HG03521 (cell line): Measurements from ENCODE around the gene ZCCHC10.
"Not testable (repeated sequence)": the region's sequence is repeated elsewhere in the genome, so short reads cannot be mapped to it uniquely, and the experiment has no call there.

Experiments used
- ATAC-seq: cut with Tn5 transposase; IDR thresholded peaks from one replicate; pipeline ENCODE4 v1.9.1; 2021; ENCODE audit warnings: mild to moderate bottlenecking, moderate library complexity; ENCODE audit not compliant: unreplicated experiment

ZCCHC10 gene

DNA sequence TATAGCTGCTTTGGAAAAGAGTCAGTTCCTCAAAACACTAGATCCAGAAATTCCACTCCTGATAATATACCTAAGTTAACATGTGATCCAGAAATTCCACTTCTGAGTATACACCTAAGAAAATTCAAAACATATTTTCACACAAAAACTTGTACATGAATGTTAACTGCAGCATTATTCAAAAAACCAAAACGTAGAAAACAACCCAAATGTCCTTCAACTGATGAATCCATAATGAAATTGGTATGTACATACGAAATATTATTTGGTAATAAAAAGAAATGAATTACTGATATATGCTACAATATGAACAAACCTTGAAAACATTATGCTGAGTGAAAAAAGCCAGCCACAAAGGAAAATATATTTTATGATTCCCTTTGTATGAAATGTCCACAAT lies 46.4 kb downstream of the ZCCHC10 start:
- ATAC-seq = no peak

DNA sequence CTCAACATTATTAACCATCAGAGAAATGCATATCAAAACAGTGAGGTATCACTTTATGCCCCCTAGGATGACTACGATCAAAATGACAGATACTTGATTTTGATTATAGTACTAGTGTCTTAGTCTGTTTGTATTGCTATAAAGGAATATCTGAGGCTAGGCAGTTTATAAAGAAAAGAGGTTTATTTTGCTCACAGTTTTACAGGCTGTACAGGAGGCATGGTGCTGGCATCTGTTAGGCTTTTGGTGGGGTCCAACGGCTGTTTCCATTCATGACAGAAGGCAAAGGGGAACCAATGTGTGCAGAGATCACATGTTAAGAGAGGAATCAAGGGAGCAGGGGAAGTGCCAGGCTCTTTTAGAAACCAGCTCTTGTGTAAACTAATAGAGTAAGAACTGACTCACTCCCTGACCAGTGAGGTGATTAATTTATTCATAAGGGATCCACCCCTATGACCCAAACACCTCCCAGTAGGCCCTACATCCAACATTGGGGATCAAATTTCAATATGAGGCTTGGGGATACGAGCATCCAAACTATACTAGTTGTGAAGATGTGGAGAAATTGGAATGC lies 46.9 kb downstream of the ZCCHC10 start:
- no peak for ATAC-seq

DNA sequence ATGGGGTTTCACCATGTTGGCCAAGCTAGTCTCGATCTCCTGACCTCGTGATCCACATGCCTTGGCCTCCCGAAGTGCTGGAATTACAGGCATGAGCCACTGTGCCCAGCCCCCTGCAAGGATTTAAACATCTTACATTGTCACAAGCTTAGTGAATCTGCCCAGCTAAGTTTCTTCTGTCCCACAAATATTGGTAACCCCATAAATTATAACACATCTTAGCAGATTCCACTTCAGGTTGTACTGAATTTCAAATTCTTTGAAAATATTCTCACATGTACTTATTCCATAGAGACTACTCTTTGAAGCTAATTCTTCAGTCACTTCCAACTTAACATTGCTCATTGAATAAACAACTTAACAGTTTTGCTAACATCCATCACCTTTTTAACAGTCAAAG lies 49.5 kb downstream of the ZCCHC10 start:
- ATAC-seq = no peak

DNA sequence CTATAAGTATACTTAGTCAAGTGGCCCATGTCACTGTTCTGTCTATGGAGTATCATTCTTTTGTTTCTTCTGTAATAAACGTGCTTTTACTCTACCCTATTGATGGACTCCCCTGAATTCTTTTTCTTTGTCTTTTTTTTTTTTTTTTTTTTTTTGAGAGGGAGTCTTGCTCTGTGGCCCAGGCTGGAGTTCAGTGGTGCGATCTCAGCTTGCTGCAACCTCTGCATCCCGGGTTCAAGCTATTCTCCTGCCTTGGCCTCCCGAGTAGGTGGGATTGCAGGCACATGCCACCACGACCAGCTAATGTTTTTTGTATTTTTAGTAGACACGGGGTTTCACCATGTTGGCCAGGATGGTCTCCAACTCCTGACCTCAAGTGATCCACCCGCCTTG lies 53.9 kb downstream of the ZCCHC10 start:
- not testable (repeated sequence) for ATAC-seq

DNA sequence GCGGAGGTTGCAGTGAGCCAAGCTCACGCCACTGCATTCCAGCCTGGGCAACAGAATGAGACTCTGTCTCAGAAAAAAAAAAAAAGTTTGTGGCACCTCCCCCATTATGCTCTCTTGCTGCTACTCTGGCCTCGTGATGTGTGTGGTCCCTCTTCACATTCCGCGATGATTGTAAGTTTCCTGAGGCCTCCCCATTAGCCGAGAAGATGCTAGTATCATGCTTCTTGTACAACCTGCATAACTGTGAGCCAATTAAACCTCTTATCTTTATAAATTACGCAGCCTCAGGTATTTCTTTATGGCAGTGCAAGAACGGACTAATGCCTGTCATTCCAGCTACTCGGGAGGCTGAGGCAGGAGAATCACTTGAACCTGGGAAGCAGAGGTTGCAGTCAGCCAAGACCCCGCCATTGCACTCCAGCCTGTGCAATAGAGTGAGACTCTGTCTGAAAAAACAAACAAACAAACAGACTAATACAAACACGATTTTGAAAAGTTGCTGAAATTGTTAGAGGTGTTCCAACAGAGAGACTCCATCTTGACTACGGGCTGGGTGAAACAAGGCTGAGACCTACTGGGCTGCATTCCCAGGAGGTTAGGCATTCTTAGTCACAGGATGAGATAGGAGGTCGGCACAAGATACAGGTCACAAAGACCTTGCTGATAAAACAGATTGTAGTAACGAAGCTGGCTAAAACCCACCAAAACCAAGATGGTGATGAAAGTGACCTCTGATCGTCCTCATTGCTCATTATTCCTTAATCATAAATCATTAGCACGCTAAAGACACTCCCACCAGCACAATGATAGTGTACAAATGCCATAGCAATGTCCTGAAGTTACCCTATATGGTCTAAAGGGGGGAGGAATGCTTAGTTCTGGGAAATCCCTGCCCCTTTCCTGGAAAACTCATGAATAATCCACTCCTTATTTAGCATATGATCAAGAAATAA lies 54.6 kb downstream of the ZCCHC10 start:
- no peak for ATAC-seq

DNA sequence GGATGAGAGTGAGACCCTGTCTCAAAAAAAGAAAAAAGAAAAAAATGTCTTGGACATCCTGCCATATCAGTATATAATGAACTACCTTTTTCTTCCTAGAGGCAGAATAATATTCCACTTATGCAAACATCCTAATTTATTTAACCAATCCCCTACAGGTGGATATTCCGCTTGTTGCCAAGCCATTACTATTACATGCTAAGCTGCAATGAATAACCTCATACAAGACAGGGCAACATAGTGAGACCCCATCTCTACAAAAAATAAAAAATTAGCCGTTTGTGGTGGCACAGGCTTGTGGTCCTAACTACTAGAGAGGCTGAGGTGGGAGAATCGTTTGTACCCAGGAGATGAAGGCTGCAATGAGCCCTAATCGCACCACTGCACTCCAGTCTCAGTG lies 61.2 kb downstream of the ZCCHC10 start:
- ATAC-seq = no peak

DNA sequence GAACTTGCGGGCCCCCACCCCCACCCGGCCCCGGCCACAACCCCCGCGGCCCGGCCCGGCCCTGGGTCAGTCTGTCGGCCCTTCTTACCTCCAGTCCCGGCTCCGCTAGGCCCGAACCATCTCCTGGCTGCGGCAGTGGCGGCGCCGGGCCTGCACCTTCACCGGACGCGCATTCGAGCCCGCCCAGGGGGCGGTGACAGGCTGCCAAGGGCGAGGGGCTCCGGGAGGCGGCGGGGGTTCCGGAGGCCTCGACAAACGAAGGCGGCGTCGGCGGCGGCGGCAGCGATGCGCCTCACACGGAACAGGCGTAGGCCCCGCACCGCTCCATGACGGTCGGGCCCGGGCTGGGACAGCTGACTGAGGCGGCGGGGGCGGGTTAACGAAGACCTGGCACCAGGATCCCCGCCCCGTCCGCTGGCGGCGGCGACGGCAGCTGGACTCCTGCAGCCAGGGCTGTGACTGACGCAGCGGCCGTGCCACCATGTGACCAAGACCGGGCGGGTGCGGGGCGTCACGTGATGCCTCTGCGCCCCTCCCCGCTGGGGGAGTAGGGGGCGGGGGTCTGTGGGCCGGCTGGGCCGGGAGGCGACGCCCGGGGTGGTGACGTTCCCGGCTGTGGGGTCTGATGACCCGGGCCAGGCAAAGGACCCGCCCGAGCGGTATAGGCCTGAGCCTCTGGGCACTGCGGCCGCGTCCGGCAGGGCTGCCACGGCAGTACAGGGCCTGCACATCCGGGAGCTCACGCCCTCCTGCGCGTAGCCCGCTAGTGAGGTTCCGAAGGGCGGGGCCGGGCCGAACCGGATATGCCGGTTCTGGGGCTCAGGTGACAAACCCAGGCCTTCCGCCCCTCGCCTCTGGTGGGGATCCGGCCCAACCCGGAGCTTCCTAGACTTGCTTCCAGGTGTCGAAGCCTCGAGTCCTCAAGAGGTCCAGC lies 62.9 kb downstream of the ZCCHC10 start, which contains the start of gene AFF4:
Gene AFF4, minus strand, starts transcription at position 464 of the 934 bp plus-strand sequence. CDS start 26,445 bp downstream, outside the sequence.
- ATAC-seq = peak; percentile 90

DNA sequence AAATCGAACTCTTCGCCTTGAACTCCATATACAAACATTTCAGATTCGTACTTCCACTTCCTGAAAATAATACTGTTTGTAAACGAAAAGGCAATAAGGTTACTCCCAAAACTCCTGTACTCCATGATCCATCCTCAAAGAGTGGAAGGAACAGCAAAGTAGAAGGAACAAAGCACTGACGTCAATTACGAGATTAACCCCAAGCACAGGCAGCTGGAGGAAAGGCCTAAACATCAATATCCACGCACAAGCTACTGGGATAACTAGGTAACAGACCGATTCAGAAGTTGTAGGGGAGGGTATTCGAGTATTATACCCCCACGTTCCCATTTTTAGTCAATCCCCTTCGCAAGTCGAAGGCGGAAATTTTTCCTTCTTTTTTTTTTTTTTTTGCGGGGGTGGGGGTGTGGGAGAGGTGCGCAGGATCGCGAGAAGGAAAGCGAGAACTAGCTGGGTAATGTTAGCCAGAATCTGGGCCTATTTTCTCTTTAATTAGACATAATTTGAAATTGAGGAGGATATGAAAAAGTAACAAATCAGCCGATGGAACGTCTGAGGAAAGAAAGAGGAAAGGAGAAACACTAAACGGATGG lies 63.8 kb downstream of the ZCCHC10 start:
- ATAC-seq = no peak

DNA sequence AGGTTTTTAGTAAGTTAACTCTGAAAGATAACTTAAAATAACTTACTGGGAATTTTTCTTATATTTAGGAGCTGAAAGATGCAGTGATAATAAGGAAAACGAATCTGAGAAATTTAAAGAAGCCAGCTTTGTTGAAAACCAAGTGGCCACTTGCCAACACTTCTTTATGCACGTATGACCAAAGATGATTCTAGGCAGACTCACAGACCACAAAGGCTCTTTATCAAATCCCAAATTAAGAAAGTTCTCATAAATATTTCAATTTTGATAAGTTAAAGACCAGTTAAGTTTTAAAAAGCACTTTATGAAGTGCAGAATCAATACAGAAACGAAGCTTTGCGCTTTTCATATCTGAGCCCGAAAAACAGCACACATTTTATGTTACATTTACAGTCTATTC lies 64.5 kb downstream of the ZCCHC10 start:
- ATAC-seq = no peak

DNA sequence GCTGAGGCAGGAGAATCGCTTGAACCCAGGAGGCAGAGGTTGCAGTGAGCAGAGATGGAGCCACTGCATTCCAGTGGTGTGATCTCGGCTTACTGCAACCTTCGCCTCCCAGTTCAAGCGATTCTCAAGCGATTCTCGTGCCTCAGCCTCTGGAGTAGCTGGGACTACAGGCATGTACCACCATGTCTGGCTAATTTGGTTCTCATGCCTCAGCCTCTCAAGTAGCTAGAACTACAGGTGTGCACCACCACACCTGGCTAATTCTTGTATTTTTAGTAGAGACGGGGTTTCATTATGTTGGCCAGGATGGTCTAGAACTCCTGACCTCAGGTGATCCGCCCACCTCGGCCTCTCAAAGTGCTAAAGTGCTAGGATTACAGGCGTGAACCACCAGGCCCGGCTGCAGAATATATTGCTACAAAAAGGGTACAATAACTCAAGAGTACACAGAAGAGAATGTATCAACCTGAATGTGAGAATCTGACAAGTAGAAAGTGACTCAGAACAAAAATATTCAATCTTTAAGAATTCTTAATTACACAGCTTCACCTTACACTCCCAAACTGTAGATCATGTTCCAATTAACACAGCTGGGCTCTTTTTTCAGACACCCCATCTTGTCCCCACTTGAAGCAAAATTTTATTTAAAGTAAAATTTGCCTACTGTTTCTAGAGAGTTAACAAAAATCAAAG lies 65.1 kb downstream of the ZCCHC10 start:
- ATAC-seq = not testable (repeated sequence)

DNA sequence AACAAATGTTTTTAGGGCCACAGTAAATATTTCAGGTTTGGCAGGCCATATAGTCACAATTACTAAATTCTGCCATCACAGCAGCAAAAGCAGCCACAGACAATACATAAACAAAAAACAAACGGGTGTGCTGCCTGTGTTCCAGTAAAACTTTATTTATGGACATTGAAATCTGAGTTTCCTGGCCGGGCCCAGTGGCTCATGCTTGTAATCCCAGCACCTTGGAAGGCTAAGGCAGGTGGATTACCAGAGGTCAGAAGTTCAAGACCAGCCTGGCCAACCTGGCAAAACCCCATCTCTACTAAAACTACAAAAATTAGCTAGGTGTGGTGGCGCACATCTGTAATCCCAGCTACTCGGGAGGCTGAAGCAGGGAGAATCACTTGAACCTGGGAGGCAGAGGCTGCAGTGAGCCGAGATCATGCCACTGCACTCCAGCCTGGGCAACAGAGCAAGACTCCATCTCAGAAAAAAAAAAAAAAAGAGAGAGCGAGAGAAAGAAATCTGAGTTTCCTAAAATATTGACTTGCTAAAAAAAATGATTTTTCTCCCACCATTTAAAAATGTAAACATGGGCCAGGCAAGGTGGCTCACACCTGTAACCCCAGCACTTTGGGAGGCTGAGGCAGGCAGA lies 70.1 kb downstream of the ZCCHC10 start:
- not testable (repeated sequence) for ATAC-seq

DNA sequence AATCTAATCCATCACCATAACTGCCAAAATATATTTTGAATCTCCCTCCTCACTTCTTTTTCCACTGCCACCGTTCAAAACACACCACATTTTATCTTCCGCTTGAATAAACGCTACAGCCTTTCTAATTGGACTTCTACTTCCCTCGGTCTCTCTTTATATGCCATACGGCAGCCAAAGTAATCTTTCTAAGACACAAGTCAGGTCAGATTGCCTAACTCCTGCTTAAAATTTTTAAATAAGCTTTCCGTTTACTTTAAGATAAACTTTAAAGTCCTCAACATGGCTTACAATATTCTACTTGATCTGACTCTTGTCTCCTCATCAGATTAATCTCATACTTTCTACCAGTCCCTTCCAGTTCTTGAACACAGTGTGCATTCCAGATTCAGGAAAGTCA lies 72.6 kb downstream of the ZCCHC10 start:
- no peak for ATAC-seq

DNA sequence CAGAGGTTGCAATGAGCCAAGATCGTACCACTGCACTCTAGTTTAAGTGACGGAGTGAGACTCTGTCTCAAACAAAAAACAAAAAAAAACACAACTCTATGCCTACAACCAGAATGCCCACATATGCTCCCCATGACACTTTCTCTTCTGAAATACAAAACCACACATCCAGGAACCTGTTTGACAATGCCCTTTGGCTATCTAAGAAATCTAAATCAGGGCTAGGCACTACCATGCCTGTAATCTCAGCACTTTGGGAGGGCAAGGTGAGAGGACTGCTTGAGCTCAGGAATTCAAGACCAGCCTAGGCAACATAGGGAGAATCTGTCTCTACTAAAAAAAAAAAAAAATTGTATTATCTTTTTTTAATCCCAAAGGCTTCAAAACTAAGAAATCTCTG lies 73.5 kb downstream of the ZCCHC10 start:
- no peak for ATAC-seq

DNA sequence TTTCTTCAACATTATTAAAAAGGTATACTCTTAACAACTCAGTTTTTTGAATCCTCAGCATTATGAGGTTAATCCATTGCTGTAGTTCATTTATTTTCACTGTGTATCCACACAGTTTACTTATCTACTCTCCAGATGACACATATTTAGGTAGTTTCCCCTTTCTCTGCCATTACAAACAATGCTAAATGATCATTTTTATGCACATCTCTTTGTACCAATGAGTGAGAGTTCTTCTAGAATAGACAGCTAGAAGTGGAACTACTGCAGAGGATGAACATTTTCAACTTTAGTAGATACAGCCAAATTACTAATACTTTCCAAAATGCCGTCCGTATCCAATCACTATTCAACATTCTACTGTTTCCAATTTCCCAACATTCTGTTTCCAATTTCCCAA lies 74.5 kb downstream of the ZCCHC10 start:
- no peak for ATAC-seq

DNA sequence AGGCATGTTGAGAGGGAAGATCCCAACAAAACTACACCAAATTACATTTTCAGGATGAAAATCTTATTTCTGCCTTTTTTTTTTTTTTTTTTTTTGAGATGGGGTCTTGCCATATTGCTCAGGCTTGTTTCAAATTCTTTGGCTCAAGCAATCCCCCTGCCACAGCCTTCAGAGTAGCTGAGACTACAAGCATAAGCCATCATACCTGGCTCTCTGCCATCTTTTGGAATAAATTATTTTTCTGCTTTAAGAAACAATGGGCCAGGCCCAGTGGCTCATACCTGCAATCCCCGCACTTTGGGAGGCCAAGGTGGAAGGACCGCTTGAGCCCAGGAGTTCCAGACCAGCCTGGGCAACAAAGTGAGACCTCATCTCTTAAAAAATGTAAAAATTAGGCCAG lies 77.2 kb downstream of the ZCCHC10 start:
- no peak for ATAC-seq

DNA sequence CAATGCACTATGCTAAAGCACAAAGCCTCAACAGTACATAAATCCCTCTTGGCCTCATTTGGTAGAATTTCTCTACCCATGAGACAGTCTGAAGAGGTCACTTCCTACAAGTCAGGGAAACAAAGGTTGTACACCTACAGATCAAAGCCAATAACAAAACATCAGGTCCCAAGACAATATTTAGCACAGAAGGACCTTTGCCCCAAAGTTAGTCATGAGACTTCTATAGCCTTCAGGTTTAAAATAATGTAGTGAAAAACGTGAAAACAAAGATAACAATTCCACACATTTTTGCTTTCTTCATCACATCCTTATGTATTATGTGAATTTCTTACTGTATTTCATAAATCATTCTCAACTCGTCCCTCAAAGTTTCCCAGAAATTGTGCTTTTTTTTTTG lies 78.7 kb downstream of the ZCCHC10 start:
- no peak for ATAC-seq
